ENCODE results near the gene ARMC9. TPM values are rescaled to one million over a fixed set of nuclear protein-coding genes. Genes with fewer than 3 reads are reported as not detected.

ARMC9 gene
- total RNA-seq, 1 experiment from 2014 or later = 23.4 TPM

DNA sequence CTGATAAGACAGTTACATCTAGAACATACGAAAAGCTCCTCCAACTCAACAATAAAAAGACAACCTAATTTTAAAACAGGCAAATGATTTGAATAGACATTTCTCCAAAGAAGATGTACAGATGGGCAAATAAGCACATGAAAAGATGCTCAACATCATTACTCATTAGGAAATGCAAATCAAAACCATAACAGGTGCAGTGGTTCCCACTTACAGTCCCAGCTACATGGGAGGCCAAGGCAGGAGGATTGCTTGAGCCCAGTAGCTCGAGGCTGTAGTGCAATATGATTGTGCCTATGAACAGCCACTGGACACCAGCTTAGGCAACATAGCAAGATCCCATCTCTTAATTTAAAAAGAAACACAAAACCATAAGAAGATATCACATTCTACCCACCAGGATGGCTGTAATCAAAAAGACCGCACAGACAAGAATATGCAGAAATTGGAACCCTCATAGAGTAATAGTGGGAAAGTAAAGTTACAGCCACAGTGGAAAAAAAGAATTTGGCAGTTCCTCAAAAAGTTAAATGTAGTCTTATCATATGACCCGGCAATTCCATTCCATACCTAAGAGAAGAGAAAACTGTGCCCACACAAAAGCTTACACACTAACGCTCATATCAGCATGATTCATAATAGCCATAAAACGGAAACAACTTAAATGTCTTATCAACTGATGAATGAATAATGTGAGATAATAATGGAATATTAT is 30.5 kb upstream of the ARMC9 start:
- Histone ChIP-seq H3K9me2 (replicated peaks; ENCODE audit: low read length) (no peaks in the 10 kb centered on the region), H3K36me3 (ENCODE audit: low read depth, low read length) (peaks cover 71% of the 10 kb centered on the region), H3K4me1 (ENCODE audit: insufficient read depth, low read length) (no peaks in the 10 kb centered on the region), H4K20me1 (ENCODE audit: low read length) (no peaks in the 10 kb centered on the region), H3K27ac (ENCODE audit: low read length) (no peak overlapping the region), H3K4me3 (ENCODE audit: low read length) (no peak overlapping the region), H3K9ac (ENCODE audit: low read length) (no peak overlapping the region), H3K9me3 (ENCODE audit: low read length) (no peaks in the 10 kb centered on the region), H2AFZ (ENCODE audit: low read length) (no peak overlapping the region), H3F3A (ENCODE audit: low read length, unreplicated experiment) (no peaks in the 10 kb centered on the region), H3K27me3 (ENCODE audit: low read length) (no peaks in the 10 kb centered on the region), H3K4me2 (ENCODE audit: low read length) (no peak overlapping the region), H3K79me2 (ENCODE audit: low read length) (no peaks in the 10 kb centered on the region)
- ChIA-PET CTCF (no interaction called here), POLR2A (ENCODE audit: unreplicated experiment) (no interaction called here)
- no peak for TF ChIP-seq EZH2phosphoT487 (IDR thresholded peaks at IDR 0.05; ENCODE audit: borderline replicate concordance, low read length)
- no peak for TF ChIP-seq EZH2 (IDR thresholded peaks at IDR 0.05; ENCODE audit: low read length, unreplicated experiment)
- TF ChIP-seq, protein P1, sequence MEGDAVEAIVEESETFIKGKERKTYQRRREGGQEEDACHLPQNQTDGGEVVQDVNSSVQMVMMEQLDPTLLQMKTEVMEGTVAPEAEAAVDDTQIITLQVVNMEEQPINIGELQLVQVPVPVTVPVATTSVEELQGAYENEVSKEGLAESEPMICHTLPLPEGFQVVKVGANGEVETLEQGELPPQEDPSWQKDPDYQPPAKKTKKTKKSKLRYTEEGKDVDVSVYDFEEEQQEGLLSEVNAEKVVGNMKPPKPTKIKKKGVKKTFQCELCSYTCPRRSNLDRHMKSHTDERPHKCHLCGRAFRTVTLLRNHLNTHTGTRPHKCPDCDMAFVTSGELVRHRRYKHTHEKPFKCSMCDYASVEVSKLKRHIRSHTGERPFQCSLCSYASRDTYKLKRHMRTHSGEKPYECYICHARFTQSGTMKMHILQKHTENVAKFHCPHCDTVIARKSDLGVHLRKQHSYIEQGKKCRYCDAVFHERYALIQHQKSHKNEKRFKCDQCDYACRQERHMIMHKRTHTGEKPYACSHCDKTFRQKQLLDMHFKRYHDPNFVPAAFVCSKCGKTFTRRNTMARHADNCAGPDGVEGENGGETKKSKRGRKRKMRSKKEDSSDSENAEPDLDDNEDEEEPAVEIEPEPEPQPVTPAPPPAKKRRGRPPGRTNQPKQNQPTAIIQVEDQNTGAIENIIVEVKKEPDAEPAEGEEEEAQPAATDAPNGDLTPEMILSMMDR (conservative IDR thresholded peaks at IDR 0.05; ENCODE audit: low read depth, low read length) = no peak
- DNase-seq (no peak), ATAC-seq (no peak)
- intact Hi-C loops (cut with micrococcal nuclease) = no loop called here
- BruUV-seq (replicated peaks) = TSS peak; percentile 4

DNA sequence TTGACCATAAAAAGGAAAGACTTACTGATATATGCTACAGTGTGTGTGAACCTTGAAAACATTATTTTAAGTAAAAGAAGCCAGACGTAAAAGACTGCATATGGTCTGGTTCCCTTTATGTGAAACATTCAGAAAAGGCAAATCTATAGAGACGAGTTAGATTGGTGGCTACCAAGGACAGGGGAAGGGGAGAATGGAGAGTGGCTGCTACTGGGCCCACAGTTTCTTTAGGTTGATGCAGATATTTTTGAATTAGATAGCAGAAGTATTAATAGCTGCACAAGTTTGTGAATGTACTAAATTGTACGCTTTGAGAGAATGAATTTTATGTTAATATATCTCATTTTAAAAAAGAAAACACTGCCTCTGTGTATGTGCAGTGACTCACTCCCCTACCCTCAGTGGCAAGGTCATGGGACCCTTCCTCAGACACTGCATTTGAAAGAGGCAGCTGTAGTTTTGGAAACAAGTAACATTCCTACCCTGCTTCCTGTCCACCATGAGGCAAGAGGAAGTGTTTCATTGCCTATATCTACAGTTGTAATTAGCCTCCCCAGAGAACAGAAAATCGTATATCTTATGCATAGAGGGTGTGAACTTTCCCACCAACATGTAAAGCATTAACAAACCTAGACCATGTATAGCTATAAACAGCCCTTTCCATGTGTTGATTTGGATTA is 29.8 kb upstream of the ARMC9 start:
- DNase-seq (no peak), ATAC-seq (no peak)
- H3K4me3 ChIP-seq (ENCODE audit: low read length) = no peak overlapping the region
- no peak overlapping the region for H3K9ac ChIP-seq (ENCODE audit: low read length)
- intact Hi-C loops (cut with micrococcal nuclease) = no loop called here
- no peaks in the 10 kb centered on the region for H3K9me2 ChIP-seq (replicated peaks; ENCODE audit: low read length)
- H3K4me1 ChIP-seq (ENCODE audit: insufficient read depth, low read length) = no peaks in the 10 kb centered on the region
- H3K36me3 ChIP-seq (ENCODE audit: low read depth, low read length) = peaks cover 65% of the 10 kb centered on the region
- POLR2A ChIA-PET (ENCODE audit: unreplicated experiment) = no interaction called here
- no peak overlapping the region for H3K27ac ChIP-seq (ENCODE audit: low read length)
- H3K9me3 ChIP-seq (ENCODE audit: low read length) = no peaks in the 10 kb centered on the region
- CTCF ChIA-PET = no interaction called here
- TF ChIP-seq EZH2 (IDR thresholded peaks at IDR 0.05; ENCODE audit: low read length, unreplicated experiment) (no peak), EZH2phosphoT487 (IDR thresholded peaks at IDR 0.05; ENCODE audit: borderline replicate concordance, low read length) (no peak)
- TF ChIP-seq, protein P1 (conservative IDR thresholded peaks at IDR 0.05; ENCODE audit: low read depth, low read length) = no peak
- no TSS peak for BruUV-seq (replicated peaks)
- H3K27me3 ChIP-seq (ENCODE audit: low read length) = no peaks in the 10 kb centered on the region
- H2AFZ ChIP-seq (ENCODE audit: low read length) = no peak overlapping the region
- no peak overlapping the region for H3K4me2 ChIP-seq (ENCODE audit: low read length)
- H3K79me2 ChIP-seq (ENCODE audit: low read length) = no peaks in the 10 kb centered on the region
- H4K20me1 ChIP-seq (ENCODE audit: low read length) = no peaks in the 10 kb centered on the region
- H3F3A ChIP-seq (ENCODE audit: low read length, unreplicated experiment) = no peaks in the 10 kb centered on the region

DNA sequence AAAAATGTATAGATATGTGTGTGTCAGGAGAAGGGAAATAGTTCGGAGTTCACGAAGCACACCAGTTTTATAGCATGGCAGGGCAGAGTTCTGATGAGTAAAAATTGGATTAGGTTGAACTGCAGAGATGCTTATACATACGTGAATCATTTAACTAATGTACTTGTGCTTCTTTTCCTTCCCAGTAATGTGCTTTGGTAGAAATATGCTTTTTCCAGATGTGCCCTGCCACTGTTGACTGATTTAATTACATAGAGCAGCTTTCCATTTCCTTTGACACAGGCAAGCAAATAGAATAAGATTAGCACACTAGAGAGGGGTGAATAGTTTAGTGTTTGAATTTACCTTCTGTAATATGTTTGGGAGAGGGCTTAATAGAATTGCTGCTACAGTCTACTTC is 28.9 kb upstream of the ARMC9 start:
- peaks cover 69% of the 10 kb centered on the region for H3K36me3 ChIP-seq (ENCODE audit: low read depth, low read length)
- no peak overlapping the region for H3K4me3 ChIP-seq (ENCODE audit: low read length)
- H3K4me1 ChIP-seq (ENCODE audit: insufficient read depth, low read length) = no peaks in the 10 kb centered on the region
- no peaks in the 10 kb centered on the region for H3K9me3 ChIP-seq (ENCODE audit: low read length)
- ChIA-PET POLR2A (ENCODE audit: unreplicated experiment) (no interaction called here), CTCF (no interaction called here)
- ATAC-seq = no peak
- no peaks in the 10 kb centered on the region for H4K20me1 ChIP-seq (ENCODE audit: low read length)
- no peak overlapping the region for H3K9ac ChIP-seq (ENCODE audit: low read length)
- H3F3A ChIP-seq (ENCODE audit: low read length, unreplicated experiment) = no peaks in the 10 kb centered on the region
- no peak for TF ChIP-seq EZH2 (IDR thresholded peaks at IDR 0.05; ENCODE audit: low read length, unreplicated experiment)
- TF ChIP-seq EZH2phosphoT487 (IDR thresholded peaks at IDR 0.05; ENCODE audit: borderline replicate concordance, low read length) = no peak
- TF ChIP-seq, protein P1 (conservative IDR thresholded peaks at IDR 0.05; ENCODE audit: low read depth, low read length) = no peak
- no peaks in the 10 kb centered on the region for H3K9me2 ChIP-seq (replicated peaks; ENCODE audit: low read length)
- BruUV-seq (replicated peaks) = no TSS peak
- H2AFZ ChIP-seq (ENCODE audit: low read length) = no peak overlapping the region
- intact Hi-C loops (cut with micrococcal nuclease) = no loop called here
- DNase-seq = no peak
- no peaks in the 10 kb centered on the region for H3K27me3 ChIP-seq (ENCODE audit: low read length)
- H3K4me2 ChIP-seq (ENCODE audit: low read length) = no peak overlapping the region
- no peaks in the 10 kb centered on the region for H3K79me2 ChIP-seq (ENCODE audit: low read length)
- no peak overlapping the region for H3K27ac ChIP-seq (ENCODE audit: low read length)

Data from PC-3 (cell line).